Esophagus (tissue), 2 donors: ENCODE data around the gene PSMB4. TPM values are rescaled to one million over a fixed set of nuclear protein-coding genes. Genes with fewer than 3 reads are reported as not detected.
"Not testable (repeated sequence)": the region's sequence is repeated elsewhere in the genome, so short reads cannot be mapped to it uniquely, and the experiment has no call there.

Source experiments
- H3K27ac ChIP-seq, 2 donors: one replicate each; pipeline ENCODE4 v1.5.1; 2013; ENCODE audit warnings: low read depth in 2 of 2, mild to moderate bottlenecking in 2 of 2, inconsistent platforms in 1 of 2, low read length in 1 of 2, moderate library complexity in 1 of 2
- H3K27me3 ChIP-seq, 2 donors: one replicate each; pipeline ENCODE4 v1.6.1; 2013; ENCODE audit warnings: low read length in 2 of 2, control low read depth in 1 of 2, mild to moderate bottlenecking in 1 of 2; ENCODE audit not compliant: insufficient read depth in 2 of 2, control insufficient read depth in 1 of 2
- H3K36me3 ChIP-seq, 2 donors: one replicate each; pipeline ENCODE4 v1.6.1; 2013; ENCODE audit warnings: low read length in 1 of 2; ENCODE audit not compliant: control insufficient read depth in 2 of 2, insufficient read depth in 2 of 2
- H3K4me1 ChIP-seq, 2 donors: one replicate each; pipeline ENCODE4 v1.6.1; 2013; ENCODE audit warnings: low read length in 1 of 2; ENCODE audit not compliant: control insufficient read depth in 2 of 2, insufficient read depth in 2 of 2
- H3K4me3 ChIP-seq, 2 donors: one replicate each; pipeline ENCODE4 v1.5.1; 2013; ENCODE audit warnings: low read length in 2 of 2, mild to moderate bottlenecking in 2 of 2, low read depth in 1 of 2, moderate library complexity in 1 of 2
- H3K9me3 ChIP-seq, 2 donors: one replicate each; pipeline ENCODE4 v1.6.1; 2013; ENCODE audit warnings: mild to moderate bottlenecking in 2 of 2, low read depth in 1 of 2, low read length in 1 of 2, moderate library complexity in 1 of 2; ENCODE audit not compliant: control insufficient read depth in 2 of 2, insufficient read depth in 1 of 2
- WGBS, 2 donors: extraction: QIAGEN DNeasy Blood & Tissue Kit; methylation state at CpG; one replicate each; pipeline ENCODE4 v1.1.7; 2013; 5-methylcytosine and 5-hydroxymethylcytosine counted together
- polyA plus RNA-seq, 2 donors: library from polyadenylated mRNA; stranded (reverse); fragments of 200-250 nt; gene quantifications; one replicate each; pipeline ENCODE4 v1.2.3, GENCODE V29; 2013
- donor health status: healthy with polysubstance abuse.
- donor health status: Bipolar disorder and iron deficiency.

PSMB4 gene
- polyA plus RNA-seq, 2 donors = 223 to 250 TPM

DNA sequence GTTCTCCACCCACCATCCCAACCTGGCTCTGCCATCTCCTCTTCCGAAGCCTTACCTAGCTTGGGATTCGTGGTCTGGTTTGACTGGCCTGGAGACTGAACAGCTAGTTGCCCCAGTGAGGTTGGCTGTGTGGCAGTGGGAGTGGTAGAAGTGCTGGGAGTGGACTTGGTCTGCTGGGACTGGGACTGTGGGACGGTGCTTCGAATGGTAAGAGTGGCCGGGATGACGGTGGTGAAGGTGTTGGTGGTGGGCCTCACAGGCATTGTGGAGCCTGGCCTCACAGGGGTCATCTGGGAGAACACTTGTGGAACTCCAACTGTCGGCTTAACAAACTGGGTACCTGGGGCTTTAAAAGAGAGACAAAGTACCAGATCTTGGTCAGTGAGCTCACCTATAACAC is 28.7 kb downstream of the PSMB4 start:
- WGBS, 2 donors = 96 to 97% methylated on average over 7 of the region's 7 CpGs
- Histone ChIP-seq H3K4me3 (no peak overlapping the region), H3K4me1 (no peaks in the 10 kb centered on the region), H3K27ac (no peak overlapping the region), H3K9me3 (no peaks in the 10 kb centered on the region), H3K36me3 (peaks cover 14 to 19% of the 10 kb centered on the region in 2 donors), H3K27me3 (no peaks in the 10 kb centered on the region)

DNA sequence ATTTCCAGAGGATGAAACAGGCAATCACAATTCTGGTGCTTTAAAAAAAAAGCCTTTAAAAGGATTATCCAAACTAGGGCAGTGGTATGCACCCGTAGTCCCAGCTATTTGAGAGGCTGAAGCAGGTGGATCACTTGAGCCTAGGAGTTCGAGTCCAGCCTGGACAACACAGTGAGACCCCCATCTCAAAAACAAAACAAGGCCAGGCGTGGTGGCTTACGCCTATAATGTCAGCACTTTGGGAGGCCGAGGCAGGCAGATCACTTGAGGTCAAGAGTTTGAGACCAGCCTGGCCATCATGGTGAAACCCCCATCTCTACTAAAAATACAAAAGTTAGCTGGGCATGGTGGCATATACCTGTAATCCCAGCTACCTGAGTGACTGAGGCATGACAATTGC is 34.5 kb downstream of the PSMB4 start:
- H3K27ac ChIP-seq, H3K9me3 ChIP-seq, H3K4me3 ChIP-seq, H3K36me3 ChIP-seq, H3K27me3 ChIP-seq, H3K4me1 ChIP-seq: not testable (repeated sequence)
- 94% methylated on average over 5 of the region's 5 CpGs for WGBS, 2 donors

DNA sequence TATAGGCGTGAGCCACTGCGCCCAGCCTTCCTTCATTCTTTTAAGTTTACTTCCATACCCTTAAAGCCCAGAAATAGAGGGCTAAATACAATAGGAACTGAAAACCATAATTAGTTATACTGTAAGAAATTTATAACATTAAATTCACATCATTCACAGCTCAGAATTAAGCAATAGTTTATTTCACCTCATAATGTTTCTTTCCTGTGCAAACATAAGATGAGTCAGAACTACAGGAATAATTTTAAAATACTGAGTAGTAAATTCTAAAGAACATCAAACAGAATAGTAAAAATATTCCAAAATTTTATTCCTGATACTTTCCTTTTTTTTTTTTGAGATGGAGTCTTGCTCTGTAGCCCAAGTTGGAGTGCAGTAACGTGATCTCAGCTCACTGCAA is 35.8 kb downstream of the PSMB4 start:
- Histone ChIP-seq H3K27me3 (no peaks in the 10 kb centered on the region), H3K27ac (no peak overlapping the region), H3K9me3 (no peaks in the 10 kb centered on the region), H3K36me3 (peaks cover 0 to 5% of the 10 kb centered on the region in 2 donors), H3K4me3 (no peak overlapping the region), H3K4me1 (no peaks in the 10 kb centered on the region)
- 81 to 85% methylated on average over 3 of the region's 3 CpGs for WGBS, 2 donors

DNA sequence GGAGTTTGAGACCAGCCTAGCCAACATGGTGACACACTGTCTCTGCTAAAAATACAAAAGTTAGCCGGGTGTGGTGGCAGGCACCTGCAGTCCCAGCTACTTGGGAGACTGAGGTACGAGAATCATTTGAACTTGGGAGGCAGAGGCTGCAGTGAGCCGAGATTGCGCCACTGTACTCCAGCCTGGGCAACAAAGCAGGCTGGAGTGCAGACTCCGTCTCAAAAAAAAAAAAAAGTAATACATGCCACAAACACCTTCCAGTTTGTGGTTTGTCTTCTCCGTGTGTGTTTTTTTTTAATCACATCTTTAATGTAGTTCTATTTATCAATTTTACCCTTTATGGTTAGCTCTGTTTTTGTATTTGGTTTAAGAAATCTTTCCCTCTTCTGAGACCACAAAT is 37.6 kb downstream of the PSMB4 start:
- H3K9me3 ChIP-seq = no peaks in the 10 kb centered on the region
- H3K4me3 ChIP-seq = no peak overlapping the region
- 79 to 82% methylated on average over 6 of the region's 6 CpGs for WGBS, 2 donors
- H3K4me1 ChIP-seq = peaks cover 0 to 2% of the 10 kb centered on the region in 2 donors
- peaks cover 0 to 8% of the 10 kb centered on the region in 2 donors for H3K36me3 ChIP-seq
- H3K27ac ChIP-seq = no peak overlapping the region
- H3K27me3 ChIP-seq = no peaks in the 10 kb centered on the region

DNA sequence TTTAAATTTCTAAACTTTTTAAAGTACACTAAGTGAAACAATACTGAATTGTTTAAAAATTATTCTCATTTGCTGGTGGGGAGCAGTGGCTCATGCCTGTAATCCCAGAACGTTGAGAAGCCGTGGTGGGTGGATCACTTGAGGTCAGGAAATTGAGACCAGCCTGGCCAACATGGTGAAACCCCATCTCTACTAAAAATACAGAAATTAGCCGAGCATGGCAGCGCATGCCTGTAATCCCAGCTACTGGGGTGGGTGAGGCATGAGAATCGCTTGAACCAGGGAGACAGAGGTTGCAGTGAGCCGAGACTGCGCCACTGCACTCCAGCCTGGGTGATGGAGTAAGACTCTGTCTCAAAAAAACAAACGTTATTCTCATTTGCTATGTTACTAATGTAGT is 38.0 kb downstream of the PSMB4 start:
- H3K27me3 ChIP-seq, H3K27ac ChIP-seq, H3K4me3 ChIP-seq, H3K4me1 ChIP-seq, H3K36me3 ChIP-seq, H3K9me3 ChIP-seq: not testable (repeated sequence)
- 70% methylated on average over 8 of the region's 8 CpGs for WGBS, 2 donors

DNA sequence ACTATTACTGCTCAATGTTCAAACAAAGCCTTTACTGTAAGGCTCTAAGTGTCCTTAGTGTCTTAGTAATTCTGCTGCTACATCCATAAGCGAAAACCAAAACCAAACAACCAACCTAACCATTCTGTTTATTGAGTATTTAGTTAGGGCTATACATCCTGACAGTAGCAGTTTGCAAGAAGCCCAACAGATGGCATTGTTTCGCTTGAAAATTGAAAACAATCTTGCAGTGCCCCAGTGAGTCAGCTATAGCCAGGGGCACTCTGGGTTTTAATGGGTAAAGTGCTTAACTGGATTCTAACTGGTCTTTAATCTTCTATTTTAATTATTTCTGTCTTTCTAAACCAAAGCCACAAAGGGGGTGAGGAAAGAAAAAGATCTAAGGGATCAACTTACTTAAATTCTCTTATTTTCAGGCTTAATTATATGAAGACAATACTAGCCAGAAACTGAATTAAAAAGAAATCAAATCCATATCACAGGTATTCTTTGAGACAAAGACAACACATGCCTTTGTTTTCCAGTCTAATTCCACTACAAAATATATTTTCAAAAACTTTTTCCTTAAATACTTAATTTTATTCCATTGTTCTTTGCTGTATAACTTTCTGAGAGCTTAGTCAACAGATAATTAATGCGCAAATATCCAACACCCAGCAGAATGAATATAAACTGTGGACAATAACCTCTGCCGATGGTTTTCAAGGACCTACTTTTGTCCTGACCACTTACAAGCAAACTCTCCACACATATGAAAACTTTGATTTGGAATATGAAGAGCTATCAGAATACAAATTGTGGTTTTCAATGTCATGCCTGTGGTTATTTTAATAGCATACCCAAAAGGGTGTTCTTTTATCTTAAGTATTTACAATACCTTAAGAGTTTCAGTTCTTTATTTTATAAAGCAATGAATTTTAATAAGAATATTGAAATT is 44.7 kb downstream of the PSMB4 start:
- Histone ChIP-seq H3K27ac (no peak overlapping the region), H3K4me1 (peaks cover 0 to 2% of the 10 kb centered on the region in 2 donors), H3K27me3 (no peaks in the 10 kb centered on the region), H3K4me3 (no peak overlapping the region), H3K9me3 (no peaks in the 10 kb centered on the region), H3K36me3 (peaks cover 0 to 2% of the 10 kb centered on the region in 2 donors)
- WGBS, 2 donors = 40 to 43% methylated on average over 4 of the region's 4 CpGs

DNA sequence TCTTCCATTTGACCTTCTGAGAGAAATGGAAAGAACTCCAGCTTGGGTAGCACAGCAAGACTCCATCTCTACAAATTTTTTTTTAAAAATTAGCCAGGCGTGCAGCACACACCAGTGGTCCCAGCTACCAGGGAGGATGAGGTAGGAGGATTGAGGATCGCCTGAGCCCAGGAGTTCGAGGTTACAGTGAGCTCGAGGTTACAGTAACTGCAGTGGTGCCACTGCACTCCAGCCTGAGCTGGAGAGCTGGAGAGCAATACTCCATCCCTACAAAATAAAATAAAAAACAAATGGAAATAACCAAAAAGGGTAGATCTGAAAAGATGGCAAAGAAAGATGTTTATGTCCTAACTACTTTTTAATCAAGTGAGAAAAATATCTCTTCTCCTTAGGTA is 45.4 kb downstream of the PSMB4 start:
- Histone ChIP-seq H3K27ac (no peak overlapping the region), H3K4me3 (no peak overlapping the region), H3K4me1 (peaks cover 0 to 2% of the 10 kb centered on the region in 2 donors), H3K27me3 (no peaks in the 10 kb centered on the region), H3K9me3 (no peaks in the 10 kb centered on the region), H3K36me3 (peaks cover 0 to 2% of the 10 kb centered on the region in 2 donors)
- WGBS, 2 donors = 66 to 76% methylated on average over 4 of the region's 4 CpGs

DNA sequence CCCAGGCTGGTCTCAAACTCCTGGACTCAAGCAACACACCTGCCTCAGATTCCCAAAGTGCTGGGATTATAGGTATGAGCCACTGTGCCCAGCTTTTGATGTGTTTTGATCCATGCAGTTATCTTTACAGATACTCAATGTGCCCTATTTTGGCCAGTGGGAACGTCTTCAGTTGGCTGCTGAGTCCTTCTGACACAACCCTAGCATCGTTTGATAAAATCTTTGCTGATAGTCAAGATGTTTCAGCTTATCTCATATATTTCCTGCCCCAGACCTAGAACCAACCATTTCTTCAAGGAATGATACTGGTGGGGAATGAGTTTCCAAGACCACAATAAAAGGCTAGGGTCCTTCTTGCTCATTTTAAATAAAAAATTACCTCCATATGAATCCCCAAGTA is 48.3 kb downstream of the PSMB4 start:
- 61 to 65% methylated on average over 2 of the region's 2 CpGs for WGBS, 2 donors

More for the DNA sequence above, 48.3 kb downstream of the PSMB4 start:
- Histone ChIP-seq H3K4me1 (no peaks in the 10 kb centered on the region), H3K9me3 (no peaks in the 10 kb centered on the region), H3K36me3 (no peaks in the 10 kb centered on the region), H3K4me3 (no peak overlapping the region), H3K27me3 (no peaks in the 10 kb centered on the region), H3K27ac (no peak overlapping the region)
